ENCODE measurements around the gene PIK3CB.
"Not testable (repeated sequence)": the region's sequence is repeated elsewhere in the genome, so short reads cannot be mapped to it uniquely, and the experiment has no call there.

Gene PIK3CB

DNA sequence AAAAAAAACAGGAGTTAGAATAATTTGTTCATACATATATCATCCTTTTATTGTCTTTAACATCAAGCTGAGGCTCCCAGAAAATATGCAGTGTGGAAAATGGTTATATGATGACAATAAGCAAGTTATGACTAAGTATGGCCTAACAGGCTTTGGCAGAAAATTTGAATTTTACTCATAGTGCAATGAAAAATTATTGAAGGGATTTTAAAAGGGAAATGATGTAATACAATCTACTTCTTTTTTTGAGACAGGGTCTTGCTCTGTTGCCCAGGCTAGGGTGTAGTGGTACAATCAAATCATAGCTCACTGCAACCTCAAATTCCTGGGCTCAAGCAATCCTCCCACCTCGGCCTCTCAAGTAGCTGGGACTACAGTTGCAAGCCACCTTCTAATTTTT is 147.5 kb downstream of the PIK3CB start:
- in situ Hi-C loops (cut with MboI; ENCODE audit: low sequenced_read_pairs) = no loop called here

DNA sequence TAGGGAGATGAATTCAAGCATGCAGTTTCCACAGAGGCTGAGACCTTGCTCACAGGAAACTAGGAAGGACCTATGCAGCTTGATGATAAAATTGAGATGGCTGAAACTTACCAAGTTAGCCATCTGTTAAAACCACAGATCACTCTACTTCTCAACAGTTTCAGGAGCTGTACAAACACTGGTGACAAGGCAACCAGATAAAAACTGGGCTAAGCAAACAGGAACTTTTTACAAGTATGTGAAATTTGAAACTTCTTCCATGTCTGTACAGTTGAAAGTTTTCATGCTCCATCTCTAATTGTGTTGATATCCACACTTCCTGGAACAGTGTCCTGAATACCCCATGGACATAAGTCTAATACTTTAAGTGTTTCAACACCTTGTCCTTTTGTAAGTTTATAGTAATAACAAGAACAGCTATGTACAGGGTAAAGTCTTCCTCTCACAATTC is 147.9 kb downstream of the PIK3CB start:
- in situ Hi-C loops (cut with MboI; ENCODE audit: low sequenced_read_pairs) = no loop called here

DNA sequence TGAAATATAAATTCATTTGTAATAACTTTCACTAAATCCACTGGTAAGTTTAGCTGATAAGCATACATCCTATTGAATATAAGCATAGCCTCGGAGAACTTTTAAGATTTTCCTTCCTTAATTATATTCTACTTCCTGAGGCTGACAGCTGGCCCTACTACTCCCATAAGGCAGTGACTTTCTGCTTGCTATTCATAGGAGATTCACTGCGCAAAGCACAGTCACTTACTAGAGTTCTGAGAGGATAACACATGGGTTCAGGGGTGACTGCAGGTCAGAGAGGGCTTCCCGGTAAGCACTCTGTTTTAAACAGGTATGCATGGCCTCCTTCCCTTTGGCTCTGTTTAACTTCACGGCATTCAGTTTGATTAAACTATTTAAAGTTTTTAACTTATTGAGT is 150.3 kb downstream of the PIK3CB start:
- in situ Hi-C loops (cut with MboI; ENCODE audit: low sequenced_read_pairs) = no loop called here

GRCh38 chr3:138682648-138683047 is 152.1 kb downstream of the PIK3CB start:
- in situ Hi-C loops (cut with MboI; ENCODE audit: low sequenced_read_pairs) = no loop called here

DNA sequence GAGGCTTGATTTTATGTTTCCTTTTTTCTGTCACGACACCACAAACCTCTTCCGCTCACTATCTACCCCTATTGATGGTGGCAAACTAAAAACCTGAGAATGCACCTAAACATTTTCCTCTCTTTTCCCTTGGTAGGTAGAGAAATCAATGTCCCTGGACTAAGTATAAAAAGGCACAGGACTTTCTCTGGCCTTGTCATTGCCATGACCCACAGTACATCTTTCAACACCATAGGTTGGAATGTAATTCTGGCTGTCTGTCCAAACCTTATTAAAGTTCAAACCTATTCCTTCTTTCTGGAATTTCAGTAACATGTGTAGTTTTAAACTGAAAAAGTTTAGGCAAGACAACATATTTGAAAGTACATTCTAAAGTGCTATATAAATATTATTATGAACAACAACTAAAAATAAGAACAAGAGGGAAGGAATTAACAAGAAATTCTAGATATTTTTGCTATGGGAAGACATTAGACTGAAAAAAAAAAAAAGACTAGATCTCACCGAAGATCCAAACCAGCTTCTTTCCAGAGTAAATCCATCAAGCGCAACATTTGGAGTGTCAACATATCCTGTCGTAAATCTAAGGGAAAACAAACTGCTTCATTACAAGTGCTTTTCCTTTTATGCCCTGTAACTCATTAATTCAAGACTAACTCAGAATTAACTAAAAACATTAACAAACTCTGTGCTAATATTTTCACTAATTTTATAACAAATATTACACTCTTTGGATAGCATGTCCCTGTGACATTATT is 153.1 kb downstream of the PIK3CB start:
- in situ Hi-C loops (cut with MboI; ENCODE audit: low sequenced_read_pairs) = no loop called here

DNA sequence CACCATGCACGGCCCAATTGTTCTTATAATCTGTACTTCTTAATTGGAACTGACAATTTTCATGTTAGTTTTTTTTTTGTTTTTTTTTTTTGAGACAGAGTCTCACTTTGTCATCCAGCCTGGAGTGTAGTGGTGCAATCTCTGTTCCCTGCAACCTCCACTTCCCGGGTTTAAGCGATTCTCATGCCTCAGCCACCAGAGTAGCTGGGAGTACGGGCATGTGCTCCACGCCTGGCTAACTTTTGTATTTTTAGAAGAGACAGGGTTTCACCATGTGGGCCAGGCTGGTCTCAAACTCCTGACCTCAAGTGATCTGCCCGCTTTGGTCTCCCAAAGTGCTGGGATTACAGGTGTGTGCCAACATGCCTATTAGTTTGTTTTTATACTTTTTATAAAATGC is 153.8 kb downstream of the PIK3CB start:
- in situ Hi-C loops (cut with MboI; ENCODE audit: low sequenced_read_pairs) = not testable (repeated sequence)

GRCh38 chr3:138678874-138679392 is 155.8 kb downstream of the PIK3CB start:
- in situ Hi-C loops (cut with MboI; ENCODE audit: low sequenced_read_pairs) = no loop called here

DNA sequence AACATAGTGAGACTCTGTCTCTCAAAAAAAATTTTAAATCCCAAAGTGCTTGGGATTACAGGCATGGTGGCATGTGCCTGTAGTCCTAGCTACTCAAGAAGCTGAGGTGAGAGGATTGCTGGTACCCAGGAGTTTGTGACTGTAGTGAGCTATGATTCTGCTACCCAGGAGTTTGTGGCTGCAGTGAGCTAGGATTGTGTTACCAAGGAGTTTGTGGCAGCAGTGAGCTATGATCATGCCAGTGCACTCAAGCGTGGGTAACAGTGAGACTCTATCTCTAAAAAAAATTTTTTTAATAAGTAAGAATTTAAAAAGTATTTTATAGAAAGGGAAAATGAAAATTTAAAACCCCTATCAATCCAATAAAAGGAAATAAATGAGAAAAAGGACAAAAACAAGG is 156.6 kb downstream of the PIK3CB start:
- in situ Hi-C loops (cut with MboI; ENCODE audit: low sequenced_read_pairs) = no loop called here

- in situ Hi-C loops (cut with MboI; ENCODE audit: low sequenced_read_pairs) = no loop called here
These were observed 159.3 kb downstream of the PIK3CB start for GRCh38 chr3:138675393-138675792.

GRCh38 chr3:138673641-138674530 is 160.8 kb downstream of the PIK3CB start:
- in situ Hi-C loops (cut with MboI; ENCODE audit: low sequenced_read_pairs) = no loop called here

- in situ Hi-C loops (cut with MboI; ENCODE audit: low sequenced_read_pairs) = no loop called here
These were observed 164.3 kb downstream of the PIK3CB start for GRCh38 chr3:138670407-138670806.

GRCh38 chr3:138668107-138668506 is 166.6 kb downstream of the PIK3CB start:
- in situ Hi-C loops (cut with MboI; ENCODE audit: low sequenced_read_pairs) = no loop called here

- in situ Hi-C loops (cut with MboI; ENCODE audit: low sequenced_read_pairs) = no loop called here
These were observed 177.2 kb downstream of the PIK3CB start for GRCh38 chr3:138657508-138657907.

DNA sequence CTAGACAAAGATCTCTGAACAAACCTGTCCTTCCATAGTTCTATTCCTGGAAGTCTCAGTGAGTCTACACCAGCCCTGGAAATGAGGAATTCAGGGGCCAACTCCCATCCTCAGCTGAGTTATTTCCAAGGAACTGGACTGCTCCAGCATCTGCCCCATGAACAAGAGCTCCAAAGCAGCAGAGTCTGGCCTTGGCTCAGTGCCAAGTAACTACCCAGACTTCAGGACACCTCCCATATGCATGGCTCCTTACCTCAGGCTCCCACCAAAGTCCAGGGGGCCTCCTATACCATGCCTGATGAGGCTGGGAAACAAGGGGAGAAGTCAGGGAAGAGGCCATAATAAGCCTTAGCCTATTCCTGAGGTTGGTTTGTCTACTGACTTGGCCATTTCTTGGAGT is 181.2 kb downstream of the PIK3CB start:
- in situ Hi-C loops (cut with MboI; ENCODE audit: low sequenced_read_pairs) = no loop called here

DNA sequence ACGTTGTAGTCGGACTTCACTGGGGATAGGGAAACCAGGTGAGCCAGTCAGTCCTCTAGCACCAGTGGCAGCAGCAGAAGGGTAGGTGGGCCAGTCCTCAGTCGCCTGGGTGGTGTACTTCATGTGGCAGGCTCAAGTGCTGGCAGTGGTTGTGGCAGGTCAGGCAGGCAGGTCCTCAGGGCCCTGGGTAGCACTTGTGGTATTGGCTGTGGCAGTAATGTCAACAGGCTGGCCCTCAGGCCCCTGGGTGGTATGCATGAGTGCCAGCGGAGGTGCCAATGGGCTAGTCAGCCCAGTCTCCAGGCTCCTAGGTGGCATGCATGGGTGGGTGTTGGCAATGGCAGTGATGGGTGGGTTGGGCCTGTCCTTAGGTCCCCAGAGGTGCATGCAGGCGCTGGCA is 185.6 kb downstream of the PIK3CB start:
- in situ Hi-C loops (cut with MboI; ENCODE audit: low sequenced_read_pairs) = no loop called here

- in situ Hi-C loops (cut with MboI; ENCODE audit: low sequenced_read_pairs) = no loop called here
These were observed 188.2 kb downstream of the PIK3CB start for GRCh38 chr3:138646513-138646912.

DNA sequence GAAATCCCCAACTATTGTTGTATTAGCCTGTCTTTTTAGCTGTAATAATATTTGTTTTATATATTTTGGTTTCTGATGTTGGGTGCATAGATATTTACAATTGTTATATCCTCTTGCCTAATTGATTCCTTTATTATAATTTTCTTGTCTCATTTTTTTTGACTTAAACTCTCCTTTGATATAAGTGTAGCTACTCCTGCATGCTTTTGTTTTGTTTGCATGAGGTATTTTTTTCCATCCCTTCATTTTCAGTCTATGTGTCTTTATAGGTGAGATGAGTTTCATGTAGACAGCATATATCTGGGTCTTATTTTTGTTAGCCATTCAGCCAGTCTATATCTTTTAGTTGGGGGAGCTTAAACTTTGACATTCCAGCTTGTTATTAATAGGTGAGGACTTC is 188.7 kb downstream of the PIK3CB start:
- in situ Hi-C loops (cut with MboI; ENCODE audit: low sequenced_read_pairs) = no loop called here

- in situ Hi-C loops (cut with MboI; ENCODE audit: low sequenced_read_pairs) = no loop called here
These were observed 191.8 kb downstream of the PIK3CB start for GRCh38 chr3:138642927-138643253.

DNA sequence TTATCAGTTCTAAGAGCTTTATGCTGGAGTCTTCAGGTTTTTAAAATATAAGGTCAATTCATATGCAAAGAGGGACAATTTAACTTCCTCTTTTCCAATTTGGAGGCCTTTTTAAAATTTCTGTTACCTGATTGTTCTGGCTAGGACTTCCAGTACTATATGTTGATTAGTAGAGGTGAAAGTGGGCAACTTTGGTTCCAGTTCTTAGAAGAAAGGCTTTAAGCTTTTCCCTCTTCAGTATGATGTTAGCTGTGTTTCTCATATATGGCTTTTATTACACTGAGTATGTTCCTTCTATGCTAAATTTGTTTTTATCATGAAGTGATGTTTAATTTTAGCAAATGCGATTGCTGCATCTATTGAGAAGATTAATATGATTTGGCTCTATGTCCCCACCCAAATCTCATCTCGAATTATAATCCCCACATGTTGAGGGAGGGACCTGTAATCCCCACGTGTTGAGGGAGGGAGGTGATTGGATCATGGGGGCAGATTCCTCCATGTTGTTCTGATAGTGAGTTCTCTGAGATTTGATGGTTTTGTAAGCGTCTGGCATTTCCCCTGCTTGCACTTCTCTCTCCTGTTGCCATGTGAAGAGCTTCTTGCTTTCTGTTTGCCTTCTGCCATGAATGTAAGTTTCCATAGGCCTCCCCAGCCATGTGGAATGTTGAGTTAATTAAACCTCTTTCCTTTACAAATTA is 192.4 kb downstream of the PIK3CB start:
- in situ Hi-C loops (cut with MboI; ENCODE audit: low sequenced_read_pairs) = no loop called here

- in situ Hi-C loops (cut with MboI; ENCODE audit: low sequenced_read_pairs) = no loop called here
These were observed 194.2 kb downstream of the PIK3CB start for GRCh38 chr3:138640537-138640936.

DNA sequence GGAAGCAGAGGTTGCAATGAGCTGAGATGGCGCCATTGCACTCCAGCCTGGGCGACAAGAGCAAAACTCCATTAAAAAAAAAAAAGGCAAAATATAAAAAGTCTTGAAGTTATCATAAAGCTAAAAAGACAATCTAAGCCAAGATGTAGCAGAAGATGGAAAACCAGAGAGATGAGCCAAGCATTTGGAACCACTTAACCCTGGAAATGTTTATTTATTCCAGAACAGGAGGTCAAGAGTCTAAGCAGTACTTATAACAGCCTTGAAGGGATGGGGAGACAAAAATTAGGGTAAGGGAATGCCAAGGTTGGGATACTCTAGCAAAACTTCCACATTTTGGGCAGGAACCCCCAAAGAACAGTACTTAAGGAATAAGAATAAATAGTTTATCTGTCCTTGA is 196.1 kb downstream of the PIK3CB start:
- in situ Hi-C loops (cut with MboI; ENCODE audit: low sequenced_read_pairs) = no loop called here
